Daoy (cell line): Measurements from ENCODE around the gene TM2D3. TPM values are rescaled to one million over a fixed set of nuclear protein-coding genes. Genes with fewer than 3 reads are reported as not detected.

Source experiments
- DNase-seq: peaks from one replicate; pipeline ENCODE4 v3.0.0-alpha.2; 2015; ENCODE audit warnings: low read depth
- total RNA-seq: library from RNA; depleted of rRNA; stranded (reverse); fragments of >200 nt; shearing (Covaris generic); gene quantifications from 2 replicates; pipeline ENCODE4 v1.2.3, GENCODE V29; 2014; rRNA removed

The TM2D3 gene
- total RNA-seq, 1 experiment from 2014 or later = 37.4 TPM

- no peak for DNase-seq
These were observed 47.9 kb downstream of the TM2D3 start for GRCh38 chr15:101604124-101604874.

GRCh38 chr15:101602801-101603200 lies 49.4 kb downstream of the TM2D3 start:
- DNase-seq = no peak

- DNase-seq = no peak
These were observed 52.1 kb downstream of the TM2D3 start for GRCh38 chr15:101600035-101600434.

- DNase-seq = no peak
These were observed 53.1 kb downstream of the TM2D3 start for GRCh38 chr15:101599091-101599490.

- DNase-seq = no peak
These were observed 54.7 kb downstream of the TM2D3 start for GRCh38 chr15:101597360-101597928.

- DNase-seq = no peak
These were observed 55.5 kb downstream of the TM2D3 start for GRCh38 chr15:101596633-101597032.

Other genes starting within 250 kb of the TM2D3 start
- gene PCSK6, start 162.7 kb downstream of the TM2D3 start, total RNA-seq = 8.1 and 8.8 TPM in 2 replicates
- gene TARS3, start 72.1 kb upstream of the TM2D3 start, total RNA-seq = 6.2 and 12.7 TPM in 2 replicates
- not detected in 2 replicates for gene OR4F6, start 151.1 kb upstream of the TM2D3 start, total RNA-seq
- not detected in 2 replicates for gene OR4F15, start 159.8 kb upstream of the TM2D3 start, total RNA-seq